Activated T-cell treated with anti-CD3 and anti-CD28 coated beads, Interleukin-2, amount 50 U/mL, for 1 hour (primary cell): ENCODE measurements around the gene TAS1R1.

ENCODE experiments used
- DNase-seq: peaks from one replicate; pipeline ENCODE4 v3.0.0-alpha.2; 2020

TAS1R1 gene

GRCh38 chr1:6554907-6555778 is at the start of gene TAS1R1:
TSS of gene TAS1R1 (plus strand) at chr1:6555307. CDS start at chr1:6555374, 67 bp downstream.
- DNase-seq, result no peak

- DNase-seq, result no peak
Measured at GRCh38 chr1:6505367-6506209, 49.5 kb upstream of the TAS1R1 start.

DNA sequence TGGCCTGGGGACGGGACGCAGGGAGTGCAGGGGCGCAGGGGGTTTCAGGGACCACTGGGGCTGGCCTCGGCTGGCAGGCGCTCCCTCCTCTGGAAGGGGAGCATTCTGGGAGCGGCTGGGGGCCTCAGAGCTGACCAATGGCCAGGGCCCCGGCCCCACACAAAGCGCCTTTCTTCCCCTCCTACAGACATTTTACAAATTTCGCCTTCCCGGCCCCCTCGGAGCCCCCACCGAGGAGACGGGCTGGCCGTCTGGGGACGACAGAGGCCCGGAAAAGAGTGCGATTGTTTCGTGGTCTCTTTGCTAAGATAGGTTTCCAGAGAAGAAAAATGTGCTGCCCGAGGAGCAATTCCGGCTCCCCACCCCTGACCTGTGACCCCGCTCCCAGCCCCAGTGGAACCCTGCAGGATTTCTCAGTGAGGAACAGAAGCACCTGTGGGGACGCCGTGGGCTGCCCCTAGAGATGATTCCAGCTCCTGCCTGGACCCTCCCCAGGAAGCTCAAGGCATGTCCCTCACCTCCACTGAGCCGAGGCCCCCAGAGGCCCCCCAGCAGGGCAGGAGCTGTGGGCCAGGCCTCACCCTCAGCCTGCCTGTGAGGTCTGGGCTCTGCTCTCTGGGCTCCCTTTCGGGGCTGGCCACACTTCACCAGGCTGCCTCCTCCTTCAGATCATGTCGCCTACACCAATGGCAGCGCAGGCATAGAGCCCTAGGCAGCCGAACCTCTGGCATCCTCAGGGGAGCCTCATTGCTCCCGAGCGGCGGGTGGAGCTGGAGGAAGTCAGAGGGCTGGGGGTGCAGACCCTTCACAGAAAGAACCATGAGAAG is 48.7 kb upstream of the TAS1R1 start:
- no peak for DNase-seq

DNA sequence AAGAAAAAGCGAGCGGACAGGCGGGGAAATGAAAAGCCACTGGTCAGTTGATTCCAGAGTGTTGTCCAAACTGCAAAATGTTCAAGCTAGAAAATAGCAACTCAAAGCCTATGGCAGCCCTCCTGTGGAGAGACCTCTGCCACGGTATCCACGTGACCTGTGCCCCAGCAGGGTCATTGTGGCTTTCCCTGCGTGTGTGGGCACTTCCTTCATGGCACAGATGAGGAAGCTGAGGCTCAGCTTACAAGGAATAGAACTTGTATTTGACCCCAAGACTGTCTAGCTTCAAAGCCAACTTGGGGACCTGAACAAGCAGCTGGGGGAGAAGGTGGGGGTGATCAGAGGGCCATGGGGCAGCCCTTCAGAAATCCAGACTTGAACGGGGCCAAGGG is 48.1 kb upstream of the TAS1R1 start:
- no peak for DNase-seq

- DNase-seq, result no peak
Measured at GRCh38 chr1:6507461-6507911, 47.6 kb upstream of the TAS1R1 start.

DNA sequence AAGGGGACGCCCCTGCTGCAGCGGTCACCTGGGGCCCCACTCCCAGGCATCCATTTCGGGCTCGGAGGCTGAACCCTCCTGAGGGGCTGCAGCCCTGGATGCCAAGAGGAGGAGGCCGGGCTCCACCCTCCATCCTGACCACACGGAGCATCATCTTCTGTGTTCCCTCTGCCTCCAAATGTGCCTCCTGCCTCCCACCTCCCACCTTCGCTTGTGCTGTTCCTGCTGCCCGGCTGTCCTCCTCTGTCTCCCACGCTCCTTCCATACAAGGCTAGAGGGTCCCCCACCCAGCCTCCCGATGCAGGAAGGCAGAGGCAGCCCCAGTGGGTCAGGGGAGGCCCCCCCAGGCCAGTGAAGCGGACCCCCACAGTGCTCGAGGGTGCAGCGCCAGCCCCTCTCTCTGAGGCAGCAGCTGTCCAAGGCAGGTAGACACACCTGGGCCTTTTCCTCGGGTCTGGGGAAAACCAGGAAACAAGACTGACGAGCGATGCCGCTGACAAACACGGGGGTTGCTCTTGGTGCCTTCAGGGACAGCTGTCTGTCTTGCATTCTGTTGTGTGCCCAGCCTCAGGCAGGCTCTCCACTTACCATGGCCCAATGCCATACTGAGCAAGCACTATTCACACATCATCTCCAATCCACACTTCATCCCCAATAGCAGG is 46.8 kb upstream of the TAS1R1 start:
- no peak for DNase-seq

DNA sequence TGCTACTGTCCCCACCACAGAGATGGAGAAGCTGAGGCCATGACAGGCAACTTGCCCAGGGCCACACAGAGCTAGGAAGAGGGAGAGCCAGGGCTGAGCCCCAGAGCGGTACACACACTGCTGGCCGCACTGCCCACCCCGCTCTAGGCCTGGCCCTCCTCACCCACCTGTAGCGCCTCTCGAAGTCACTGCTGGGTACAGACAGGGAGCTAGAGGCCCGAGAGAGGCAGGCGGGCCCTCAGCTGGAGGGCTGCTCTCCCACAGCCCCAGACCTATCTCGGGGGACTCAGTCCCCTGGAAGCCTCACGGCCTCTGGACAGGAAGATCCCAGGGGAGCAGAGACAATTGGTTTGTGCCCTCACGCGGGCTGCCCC is 46.3 kb upstream of the TAS1R1 start:
- no peak for DNase-seq

DNA sequence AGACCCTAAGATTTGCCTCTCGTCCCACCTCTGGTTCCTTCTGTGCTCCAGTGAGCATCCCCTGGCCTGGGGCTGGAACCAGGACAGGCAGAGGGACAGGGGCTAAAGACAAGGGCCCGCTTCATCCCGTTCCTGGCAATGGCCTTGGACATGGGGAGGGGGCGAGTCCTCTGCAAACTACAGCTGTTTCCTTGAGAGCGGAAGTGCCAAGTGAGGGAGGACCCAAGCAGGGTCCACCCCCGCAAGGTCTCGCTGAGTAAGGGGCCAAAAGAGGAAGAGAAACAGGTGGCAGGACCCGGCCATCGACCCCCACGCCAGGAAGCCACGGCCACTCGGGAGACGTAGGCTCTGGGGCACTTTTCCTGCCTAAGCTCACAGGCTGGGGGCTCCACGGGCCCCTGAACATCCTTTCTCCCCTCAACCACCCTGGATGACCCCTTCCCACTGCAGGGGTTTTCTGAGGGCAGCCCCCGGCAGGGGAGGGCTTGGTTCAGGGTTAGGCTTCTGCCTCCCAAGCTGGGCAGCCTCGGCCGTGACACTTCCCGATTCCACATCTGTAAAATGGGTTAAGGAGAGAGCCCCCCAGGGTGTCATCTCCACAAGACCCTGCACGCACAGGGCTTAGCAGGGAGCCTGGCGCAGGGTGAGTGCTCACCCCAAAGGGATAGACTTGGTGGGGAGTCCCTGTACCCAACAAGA is 45.7 kb upstream of the TAS1R1 start:
- no peak for DNase-seq

GRCh38 chr1:6509919-6510291 is 45.2 kb upstream of the TAS1R1 start:
- DNase-seq, result no peak

DNA sequence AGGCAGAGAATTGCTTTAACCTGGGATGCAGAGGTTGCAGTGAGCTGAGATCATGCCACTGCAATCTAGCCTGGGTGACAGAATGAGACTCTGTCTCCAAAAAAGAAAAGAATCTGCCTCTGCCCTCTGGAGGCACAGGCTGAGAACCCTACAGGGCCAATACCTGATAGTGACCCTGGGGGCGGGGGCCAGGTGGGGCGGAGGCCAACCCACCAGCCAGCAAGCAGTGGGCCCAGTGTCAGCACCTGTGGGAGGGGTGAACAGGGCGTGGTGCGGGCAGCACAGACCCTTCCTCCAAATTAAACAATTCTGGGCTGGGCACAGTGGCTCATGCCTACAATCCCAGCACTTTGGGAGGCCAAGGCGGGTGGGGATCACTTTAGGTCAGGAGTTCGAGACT is 44.6 kb upstream of the TAS1R1 start:
- DNase-seq, result no peak

GRCh38 chr1:6511056-6511455 is 44.1 kb upstream of the TAS1R1 start:
- no peak for DNase-seq

DNA sequence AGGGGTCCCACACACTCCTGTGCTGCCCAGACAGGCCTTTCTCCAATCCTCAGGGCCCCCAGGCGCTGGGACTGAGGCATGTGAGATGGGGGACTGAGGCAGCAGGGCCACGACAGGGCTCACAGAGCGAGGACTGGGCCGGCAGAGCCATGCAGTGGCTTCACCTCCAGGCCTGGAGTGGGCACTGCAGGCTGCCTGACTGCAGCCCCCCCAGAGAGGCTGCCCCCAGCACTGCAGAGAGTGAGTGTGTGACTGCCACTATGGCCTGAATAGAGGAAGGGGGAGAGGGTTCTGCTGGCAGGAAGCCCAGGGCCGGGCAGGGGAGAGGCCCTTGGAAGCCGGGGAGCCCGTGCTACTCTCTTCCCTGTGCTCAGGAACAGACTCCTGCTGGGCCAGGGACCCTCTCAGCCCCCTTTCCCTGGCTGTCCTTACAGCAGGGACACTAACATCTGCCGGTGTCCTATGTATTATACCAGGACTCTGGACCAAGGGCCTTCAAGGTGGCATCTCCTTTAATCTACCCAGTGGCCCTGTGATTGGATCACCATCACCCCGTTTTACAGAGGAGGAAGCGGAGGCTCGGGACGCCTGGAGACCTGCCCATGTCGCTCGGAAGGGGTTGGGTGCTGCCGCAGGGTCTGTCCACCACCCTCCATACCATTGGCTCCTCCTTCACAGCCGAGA is 43.4 kb upstream of the TAS1R1 start:
- no peak for DNase-seq

DNA sequence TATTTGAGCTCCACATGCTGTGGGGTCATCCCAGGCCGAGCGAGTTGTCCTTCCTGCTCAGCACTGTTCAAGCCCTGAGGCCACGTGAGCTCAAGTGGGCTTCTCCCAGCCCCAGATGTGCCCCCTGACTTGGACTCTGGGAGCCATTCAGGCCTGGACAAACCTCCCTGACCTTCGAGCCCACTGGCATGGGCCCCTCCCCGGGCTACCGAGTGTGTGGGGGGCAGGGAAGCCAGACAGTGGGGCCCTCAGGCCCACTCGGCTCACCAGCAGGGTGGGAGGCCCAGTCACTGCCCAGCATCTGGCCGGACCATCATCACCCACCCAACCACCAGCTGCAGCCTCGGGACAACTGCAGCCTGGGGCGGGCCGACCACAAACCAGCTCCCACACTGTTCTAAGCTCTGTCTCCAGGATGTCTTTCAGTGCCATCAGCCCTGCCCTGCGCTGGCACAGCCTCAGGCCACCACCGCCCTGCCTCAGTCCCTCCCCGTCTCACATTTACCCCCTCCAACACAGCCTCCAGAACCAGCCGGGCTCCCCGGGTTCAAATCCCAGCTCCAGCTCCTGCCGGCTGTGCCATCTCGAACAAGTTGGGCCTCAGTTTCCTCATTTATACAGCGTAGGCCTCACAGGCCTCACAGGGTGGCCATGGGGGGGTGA is 42.7 kb upstream of the TAS1R1 start:
- DNase-seq, result no peak

GRCh38 chr1:6512908-6513280 is 42.2 kb upstream of the TAS1R1 start:
- DNase-seq, result no peak

DNA sequence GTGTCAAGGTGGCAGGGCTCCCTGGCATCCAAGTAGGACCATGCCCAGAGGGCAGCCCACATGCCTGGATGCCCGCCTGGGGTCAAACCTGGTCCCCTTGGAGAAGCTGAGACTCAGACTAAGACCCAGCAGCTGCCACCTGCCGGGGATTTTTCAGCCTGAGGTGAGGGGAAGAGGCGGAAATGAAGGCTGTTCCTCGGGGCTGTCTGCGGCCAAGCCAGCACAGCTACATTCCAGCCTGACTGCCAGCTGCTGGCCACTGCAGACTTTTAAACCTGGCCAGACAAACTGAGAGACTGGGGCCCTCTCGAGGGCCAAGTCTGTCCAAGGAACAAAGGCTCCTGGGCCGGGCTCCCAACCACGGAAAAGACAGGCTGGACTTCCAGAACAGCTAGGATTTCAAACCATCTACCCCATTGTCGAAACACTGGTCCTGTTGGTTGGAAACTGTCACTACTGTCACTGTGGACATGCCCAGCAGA is 41.7 kb upstream of the TAS1R1 start:
- DNase-seq, result no peak

DNA sequence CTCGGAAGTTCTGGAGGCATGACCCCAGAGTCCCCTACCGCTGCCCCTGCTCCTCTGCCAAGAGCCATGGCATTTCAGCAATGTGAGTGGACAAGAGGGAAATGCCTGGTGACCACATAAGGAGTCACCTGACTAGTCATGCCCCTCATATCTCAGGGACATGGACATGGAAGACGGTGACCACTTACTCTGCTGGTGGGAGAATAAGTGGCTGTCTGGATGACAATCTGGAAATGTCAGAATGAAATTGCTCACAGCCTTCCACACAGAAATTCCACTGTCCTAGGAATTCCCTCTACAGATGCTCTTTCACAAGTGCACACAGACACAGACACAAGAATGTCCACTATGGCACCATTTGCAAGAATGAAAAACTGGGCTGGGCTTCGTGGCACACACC is 39.3 kb upstream of the TAS1R1 start:
- no peak for DNase-seq

DNA sequence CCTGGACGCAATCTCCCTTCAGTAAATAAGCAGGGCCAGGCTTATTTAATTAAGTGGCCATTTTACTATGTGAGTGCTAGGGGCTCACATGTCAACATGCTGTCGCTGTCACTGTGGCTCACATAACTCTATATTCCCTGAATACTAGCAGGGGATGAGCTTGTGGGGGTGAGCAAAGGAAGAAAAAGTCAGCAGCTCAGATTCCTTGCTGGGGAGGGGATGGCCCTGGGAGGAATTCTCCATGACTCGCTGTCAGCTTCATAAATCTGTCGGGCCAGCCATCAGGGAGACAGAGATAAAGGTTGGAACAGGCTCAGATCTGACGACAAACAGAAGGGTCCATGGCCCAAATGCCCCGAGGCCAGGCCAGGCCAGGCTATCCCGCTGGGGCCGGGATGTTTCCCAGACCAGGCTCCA is 37.7 kb upstream of the TAS1R1 start:
- no peak for DNase-seq

DNA sequence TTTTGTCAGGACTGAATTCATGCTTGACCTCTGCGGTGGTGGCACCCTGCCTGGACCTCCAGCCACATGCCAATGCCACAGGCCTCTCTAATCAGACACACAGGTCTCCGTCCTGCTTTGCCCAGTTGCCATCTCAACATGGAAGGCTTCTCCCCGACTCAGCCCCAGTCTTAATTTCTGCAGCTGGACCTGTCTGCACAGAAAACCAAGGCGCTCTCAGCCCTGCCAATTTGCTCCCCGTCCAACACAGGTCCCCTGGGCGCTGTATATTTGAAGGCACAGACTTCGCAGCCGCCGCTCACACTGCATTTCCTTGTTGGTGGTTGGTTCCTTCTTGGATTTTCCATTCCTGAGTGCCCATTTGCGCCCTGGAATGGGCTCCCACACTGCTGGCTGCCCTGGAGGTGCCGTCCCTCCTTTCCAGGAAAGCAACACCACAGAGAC is 35.6 kb upstream of the TAS1R1 start:
- DNase-seq, result no peak

DNA sequence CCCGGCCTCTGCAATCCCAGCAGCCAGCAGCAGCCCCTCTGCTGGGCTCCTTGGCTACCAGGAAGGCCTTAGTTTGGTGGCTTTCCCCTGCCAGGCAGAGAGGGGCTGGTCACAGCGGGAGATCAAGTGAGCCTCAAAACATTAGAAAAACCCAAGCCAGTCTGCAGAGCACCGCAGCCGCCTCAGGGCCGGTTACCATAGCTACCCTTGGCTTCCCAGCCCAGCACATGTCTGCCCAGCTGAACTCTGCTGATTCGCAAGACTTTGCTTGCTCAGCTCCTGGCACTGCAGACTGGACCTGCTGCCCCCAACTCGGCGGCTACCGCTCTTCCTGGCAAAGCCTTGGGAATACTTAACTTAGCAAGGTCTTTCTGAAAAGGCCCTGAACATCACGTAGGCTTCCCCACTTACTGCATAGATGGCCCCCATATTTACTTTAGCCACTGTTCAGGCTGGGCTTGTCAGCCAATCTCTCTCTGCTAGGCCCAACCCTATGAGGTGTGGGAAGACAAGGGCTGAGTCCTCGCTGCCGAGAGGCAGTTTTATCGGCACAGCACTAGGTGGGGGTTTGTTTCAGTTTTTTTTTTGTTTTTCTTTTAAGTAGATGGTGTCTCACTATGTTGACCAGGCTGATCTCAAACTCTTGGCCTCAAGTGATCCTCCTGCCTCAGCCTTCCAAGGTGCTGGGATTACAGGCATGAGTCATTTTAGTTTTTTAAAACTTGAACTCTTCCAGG is 35.0 kb upstream of the TAS1R1 start:
- DNase-seq, result no peak

- no peak for DNase-seq
Measured at GRCh38 chr1:6521536-6521935, 33.6 kb upstream of the TAS1R1 start.
